K562 (cell line): ENCODE results near the gene SLC5A2. TPM values are rescaled to one million over a fixed set of nuclear protein-coding genes. Genes with fewer than 3 reads are reported as not detected.
A peak's percentile ranks its signal among the peaks of the same experiment; 100 is the strongest.

Source experiments
- ATAC-seq: fragments of 200-7000 bp; cut with Tn5 transposase; 3 replicates; pipeline ENCODE4 v1.9.1; 2020; ENCODE audit warnings: moderate library complexity
- BruUV-seq: library from RNA; stranded (reverse); fragments of 400-500 nt; replicated peaks from 2 replicates; lab custom pipeline; 2021; lab: Mats Ljungman, UMichigan
- CTCF ChIA-PET: fragments of 300-600 bp; formaldehyde crosslinking; extraction: SDS; loops from one replicate; lab custom pipeline; 2021; ENCODE audit warnings: low intra/inter-chr PET ratio; lab: Yijun Ruan, JAX
- POLR2A ChIA-PET: fragments of 300-600, 350-650 bp; sonication (Branson Sonifier 250); formaldehyde crosslinking; extraction: SDS; loops from one replicate; lab custom pipeline; 2021; ENCODE audit warnings: antibody characterized with exemption, inconsistent platforms; lab: Yijun Ruan, JAX
- DNase-seq, 4 experiments: peaks; one replicate each; pipeline versions ENCODE4 v3.0.0 to v3.0.0-alpha.2; 2011 to 2018; ENCODE audit warnings: low spot score in 3 of 4, mixed read lengths in 3 of 4; ENCODE audit errors: extremely low read depth in 1 of 4
- FAIRE-seq: peaks from 2 replicates; lab custom pipeline; 2011; peaks lifted over from hg19 to GRCh38; lab: Jason Lieb, UNC
- H2AFZ ChIP-seq: 2 replicates; pipeline ENCODE4 v1.6.0; 2011; ENCODE audit warnings: low read depth, low read length, control low read depth, inconsistent platforms
- H3K27ac ChIP-seq: fragments of 200-600 bp; 3 replicates; pipeline ENCODE4 v1.8.0; 2011; ENCODE audit warnings: low read depth, mild to moderate bottlenecking, control low read depth, inconsistent platforms, low read length, moderate library complexity, mixed read lengths; ENCODE audit errors: extremely low read depth
- H3K27me3 ChIP-seq, 2 experiments: fragments of 300-600 bp in 1 of 2; 2 replicates in 1 of 2; 3 replicates in 1 of 2; pipeline versions ENCODE4 v1.6.0 to v1.8.0; 2011; ENCODE audit warnings: inconsistent platforms in 2 of 2, low read length in 2 of 2, mild to moderate bottlenecking in 1 of 2, mixed read lengths in 1 of 2, moderate library complexity in 1 of 2; ENCODE audit not compliant: control insufficient read depth in 2 of 2, insufficient read depth in 2 of 2
- H3K36me3 ChIP-seq: fragments of 300-600 bp; 3 replicates; pipeline ENCODE4 v1.8.0; 2011; ENCODE audit warnings: mild to moderate bottlenecking, low read length, inconsistent platforms; ENCODE audit not compliant: control insufficient read depth, insufficient read depth
- H3K4me1 ChIP-seq, 2 experiments: fragments of 200-600 bp in 1 of 2; replicated peaks in 1 of 2; 2 replicates in 1 of 2; 3 replicates in 1 of 2; pipeline versions ENCODE4 v1.5.1 to v1.8.0; 2011; ENCODE audit warnings: inconsistent platforms in 2 of 2, low read length in 2 of 2, mild to moderate bottlenecking in 1 of 2, mixed read lengths in 1 of 2, moderate library complexity in 1 of 2; ENCODE audit not compliant: control insufficient read depth in 2 of 2, insufficient read depth in 2 of 2
- H3K4me2 ChIP-seq: 2 replicates; pipeline ENCODE4 v1.6.1; 2011; ENCODE audit warnings: low read length, control low read depth, inconsistent platforms, mixed read lengths; ENCODE audit not compliant: insufficient read depth
- H3K4me3 ChIP-seq: fragments of 200-600 bp; sonication (generic), shearing (Covaris generic); 2 replicates; pipeline ENCODE4 v1.5.1; 2016; ENCODE audit warnings: control low read depth, inconsistent platforms
- H3K79me2 ChIP-seq: fragments of 200-600 bp; 3 replicates; pipeline ENCODE4 v1.8.0; 2011; ENCODE audit warnings: low read length, inconsistent platforms; ENCODE audit not compliant: control insufficient read depth, insufficient read depth
- H3K9ac ChIP-seq, 2 experiments: 2 replicates each; pipeline versions ENCODE4 v1.6.0 to v1.6.1; 2011; ENCODE audit warnings: low read depth in 2 of 2, low read length in 2 of 2, control low read depth in 1 of 2, inconsistent platforms in 1 of 2, mild to moderate bottlenecking in 1 of 2, mixed read lengths in 1 of 2; ENCODE audit not compliant: insufficient read depth in 1 of 2
- H3K9me1 ChIP-seq: one replicate; pipeline ENCODE4 v1.6.0; 2011; ENCODE audit warnings: inconsistent platforms, mild to moderate bottlenecking, low read length, moderate library complexity; ENCODE audit not compliant: control insufficient read depth, insufficient read depth
- H3K9me3 ChIP-seq: replicated peaks from 2 replicates; pipeline ENCODE4 v1.5.1; 2011; ENCODE audit warnings: low read depth, low read length, inconsistent platforms; ENCODE audit not compliant: control insufficient read depth, insufficient read depth
- H4K20me1 ChIP-seq: replicated peaks from 2 replicates; pipeline ENCODE4 v1.6.1; 2011; ENCODE audit warnings: low read length, inconsistent platforms, mixed read lengths; ENCODE audit not compliant: control insufficient read depth, insufficient read depth
- BCOR ChIP-seq: fragments of 450-650 bp; IDR thresholded peaks from 2 replicates; pipeline ENCODE4 v1.6.1; 2016
- CEBPZ ChIP-seq: fragments of 150-350 bp; IDR thresholded peaks from 2 replicates; pipeline ENCODE4 v1.6.1; 2014; ENCODE audit warnings: low read depth, mild to moderate bottlenecking, low read length, borderline replicate concordance
- GTF3C2 ChIP-seq: IDR thresholded peaks from 3 replicates; pipeline ENCODE4 v1.6.1; 2011; ENCODE audit warnings: borderline replicate concordance, mild to moderate bottlenecking, moderate library complexity; ENCODE audit not compliant: insufficient read length; ENCODE audit errors: extremely low read depth
- NR0B1 ChIP-seq: fragments of 450-650 bp; IDR thresholded peaks from one replicate; pipeline ENCODE4 v1.6.1; 2018; ENCODE audit warnings: mild to moderate bottlenecking, moderate library complexity; ENCODE audit not compliant: partially characterized antibody
- RBM25 ChIP-seq: fragments of 200-400 bp; formaldehyde crosslinking; IDR thresholded peaks from 2 replicates; pipeline ENCODE4 v1.6.1; 2018; ENCODE audit warnings: low read length, low read depth, moderate library complexity; ENCODE audit not compliant: severe bottlenecking
- THRAP3 ChIP-seq: fragments of 450-650 bp; IDR thresholded peaks from 2 replicates; pipeline ENCODE4 v1.6.1; 2016; ENCODE audit warnings: mild to moderate bottlenecking, inconsistent platforms, borderline replicate concordance
- YBX1 ChIP-seq: fragments of 450-650 bp; IDR thresholded peaks from 2 replicates; pipeline ENCODE4 v1.7.1; 2016; ENCODE audit warnings: mild to moderate bottlenecking
- ZNF143 ChIP-seq: sonication (generic); formaldehyde crosslinking; IDR thresholded peaks from 2 replicates; pipeline ENCODE4 v1.9.0; 2022; ENCODE audit warnings: mild to moderate bottlenecking, missing genetic modification reagents
- ZNF280A ChIP-seq: fragments of 450-650 bp; IDR thresholded peaks from 2 replicates; pipeline ENCODE4 v1.6.1; 2018; ENCODE audit warnings: mild to moderate bottlenecking, low read depth; ENCODE audit not compliant: partially characterized antibody
- WGBS: fragments of 100-300 bp; shearing (Covaris generic); methylation state at CpG from one replicate; pipeline ENCODE4 v1.1.6; 2016; ENCODE audit warnings: low coverage, mixed read lengths; ENCODE audit not compliant: insufficient coverage; ENCODE audit errors: missing lambda C conversion rate; 5-methylcytosine and 5-hydroxymethylcytosine counted together
- in situ Hi-C: fragments of 300-500 bp; cut with MboI; formaldehyde crosslinking; loops from 4 replicates; pipeline ENCODE4 v1.15.0; 2018; ENCODE audit warnings: inconsistent platforms, mixed read lengths
- intact Hi-C: fragments of 100-400 bp; cut with micrococcal nuclease; formaldehyde crosslinking; loops from 2 replicates; pipeline ENCODE4 v1.14.2; 2022
- polyA plus RNA-seq, 8 experiments: library from polyadenylated mRNA; depleted of rRNA in 4 of 8; stranded (reverse) in 5 of 8; unstranded in 3 of 8; fragments of >200 nt; fragmentation: Nextera tagmentation in 2 of 8; fragmentation: Illumina TruSeq in 1 of 8; extraction: Ambion mirVana in 2 of 8; extraction: Trizol in 1 of 8; gene quantifications; 2 replicates each; pipeline versions ENCODE4 v1.2.1 to v1.2.3, GENCODE V29; 2011 to 2014; ENCODE audit warnings: inconsistent platforms in 1 of 8, missing spikeins in 1 of 8
- total RNA-seq, 7 experiments: library from RNA; depleted of rRNA in 6 of 7; stranded (reverse); fragments of >200 nt in 6 of 7; fragmentation: Illumina TruSeq in 2 of 7; extraction: Trizol in 2 of 7; gene quantifications; 2 replicates each; pipeline versions ENCODE4 v1.2.1 to v1.2.3, GENCODE V29; 2011 to 2021; ENCODE audit warnings: low replicate concordance in 1 of 7

SLC5A2 gene
- total and polyA plus RNA-seq, 9 of the 15 experiments (the other 6 are each of a cell fraction or from before 2014, with no cell fraction given): 0.07 to 2.7 (median 2.2) TPM; not detected in 6

GRCh38 chr16:31460582-31461002 lies 22.3 kb upstream of the SLC5A2 start (continued):
- TF ChIP-seq GTF3C2 (no peak), BCOR (peak; percentile 58), RBM25 (peak; percentile 78)

GRCh38 chr16:31461201-31461920 lies 21.6 kb upstream of the SLC5A2 start:
- H3K27ac ChIP-seq: no peak overlapping the region; the same call in 2 of the 3 replicates
- H3K9me3 ChIP-seq: no peaks in the 10 kb centered on the region
- H3K9ac ChIP-seq: peak overlapping the region; percentile 16 to 69; a peak in 1 of 4 replicates
- ATAC-seq (no peak), FAIRE-seq (no peak), DNase-seq (no peak)
- peaks cover 40% of the 10 kb centered on the region for H3K79me2 ChIP-seq
- no peak overlapping the region for H3K4me2 ChIP-seq
- in situ Hi-C loops: no loop called here
- 0 out of 2 replicates have a peak overlapping the region, but pooled peaks have one; percentile 10 for H2AFZ ChIP-seq
- POLR2A ChIA-PET: interaction anchor here (0.6 to 1.9 kb wide), 10 partner anchors 8 to 338 kb away, joined by 3 to 15 read pairs (median 4); partner anchors contain the start of gene FUS
- WGBS: 76% methylated on average over 10 of the region's 10 CpGs
- H4K20me1 ChIP-seq: peaks cover 4% of the 10 kb centered on the region
- CTCF ChIA-PET: interaction anchor here (1.0 kb wide), 1 partner anchor 236 kb away, joined by 3 read pairs; no protein-coding TSS in a partner anchor
- no peaks in the 10 kb centered on the region for H3K27me3 ChIP-seq
- intact Hi-C loops: no loop called here
- peaks cover 14 to 46% of the 10 kb centered on the region in 2 experiments for H3K4me1 ChIP-seq
- H3K36me3 ChIP-seq: peaks cover 48% of the 10 kb centered on the region; the same call in 2 of the 3 replicates
- H3K9me1 ChIP-seq: no peaks in the 10 kb centered on the region
- H3K4me3 ChIP-seq: no peak overlapping the region
- BruUV-seq: no TSS peak
- TF ChIP-seq ZNF280A: no peak
- no peak for TF ChIP-seq CEBPZ
- TF ChIP-seq THRAP3: no peak
- no peak for TF ChIP-seq ZNF143
- no peak for TF ChIP-seq NR0B1
- no peak for TF ChIP-seq YBX1
